K562 (cell line): Measurements from ENCODE around the gene CAPN7. TPM values are rescaled to one million over a fixed set of nuclear protein-coding genes. Genes with fewer than 3 reads are reported as not detected.

Experiments
- ATAC-seq: fragments of 200-7000 bp; cut with Tn5 transposase; 3 replicates; pipeline ENCODE4 v1.9.1; 2020; ENCODE audit warnings: moderate library complexity
- BruUV-seq: library from RNA; stranded (reverse); fragments of 400-500 nt; replicated peaks from 2 replicates; lab custom pipeline; 2021; lab: Mats Ljungman, UMichigan
- CTCF ChIA-PET: fragments of 300-600 bp; formaldehyde crosslinking; extraction: SDS; loops from one replicate; lab custom pipeline; 2021; ENCODE audit warnings: low intra/inter-chr PET ratio; lab: Yijun Ruan, JAX
- POLR2A ChIA-PET: fragments of 300-600, 350-650 bp; sonication (Branson Sonifier 250); formaldehyde crosslinking; extraction: SDS; loops from one replicate; lab custom pipeline; 2021; ENCODE audit warnings: antibody characterized with exemption, inconsistent platforms; lab: Yijun Ruan, JAX
- DNase-seq, 4 experiments: peaks; one replicate each; pipeline versions ENCODE4 v3.0.0 to v3.0.0-alpha.2; 2011 to 2018; ENCODE audit warnings: low spot score in 3 of 4, mixed read lengths in 3 of 4; ENCODE audit errors: extremely low read depth in 1 of 4
- FAIRE-seq: peaks from 2 replicates; lab custom pipeline; 2011; peaks lifted over from hg19 to GRCh38; lab: Jason Lieb, UNC
- H2AFZ ChIP-seq: 2 replicates; pipeline ENCODE4 v1.6.0; 2011; ENCODE audit warnings: low read depth, low read length, control low read depth, inconsistent platforms
- H3K27ac ChIP-seq: fragments of 200-600 bp; 3 replicates; pipeline ENCODE4 v1.8.0; 2011; ENCODE audit warnings: low read depth, mild to moderate bottlenecking, control low read depth, inconsistent platforms, low read length, moderate library complexity, mixed read lengths; ENCODE audit errors: extremely low read depth
- H3K27me3 ChIP-seq, 2 experiments: fragments of 300-600 bp in 1 of 2; 2 replicates in 1 of 2; 3 replicates in 1 of 2; pipeline versions ENCODE4 v1.6.0 to v1.8.0; 2011; ENCODE audit warnings: inconsistent platforms in 2 of 2, low read length in 2 of 2, mild to moderate bottlenecking in 1 of 2, mixed read lengths in 1 of 2, moderate library complexity in 1 of 2; ENCODE audit not compliant: control insufficient read depth in 2 of 2, insufficient read depth in 2 of 2
- H3K36me3 ChIP-seq: fragments of 300-600 bp; 3 replicates; pipeline ENCODE4 v1.8.0; 2011; ENCODE audit warnings: mild to moderate bottlenecking, low read length, inconsistent platforms; ENCODE audit not compliant: control insufficient read depth, insufficient read depth
- H3K4me1 ChIP-seq, 2 experiments: fragments of 200-600 bp in 1 of 2; replicated peaks in 1 of 2; 2 replicates in 1 of 2; 3 replicates in 1 of 2; pipeline versions ENCODE4 v1.5.1 to v1.8.0; 2011; ENCODE audit warnings: inconsistent platforms in 2 of 2, low read length in 2 of 2, mild to moderate bottlenecking in 1 of 2, mixed read lengths in 1 of 2, moderate library complexity in 1 of 2; ENCODE audit not compliant: control insufficient read depth in 2 of 2, insufficient read depth in 2 of 2
- H3K4me2 ChIP-seq: 2 replicates; pipeline ENCODE4 v1.6.1; 2011; ENCODE audit warnings: low read length, control low read depth, inconsistent platforms, mixed read lengths; ENCODE audit not compliant: insufficient read depth
- H3K4me3 ChIP-seq: fragments of 200-600 bp; sonication (generic), shearing (Covaris generic); 2 replicates; pipeline ENCODE4 v1.5.1; 2016; ENCODE audit warnings: control low read depth, inconsistent platforms
- H3K79me2 ChIP-seq: fragments of 200-600 bp; 3 replicates; pipeline ENCODE4 v1.8.0; 2011; ENCODE audit warnings: low read length, inconsistent platforms; ENCODE audit not compliant: control insufficient read depth, insufficient read depth
- H3K9ac ChIP-seq, 2 experiments: 2 replicates each; pipeline versions ENCODE4 v1.6.0 to v1.6.1; 2011; ENCODE audit warnings: low read depth in 2 of 2, low read length in 2 of 2, control low read depth in 1 of 2, inconsistent platforms in 1 of 2, mild to moderate bottlenecking in 1 of 2, mixed read lengths in 1 of 2; ENCODE audit not compliant: insufficient read depth in 1 of 2
- H3K9me1 ChIP-seq: one replicate; pipeline ENCODE4 v1.6.0; 2011; ENCODE audit warnings: inconsistent platforms, mild to moderate bottlenecking, low read length, moderate library complexity; ENCODE audit not compliant: control insufficient read depth, insufficient read depth
- H3K9me3 ChIP-seq: replicated peaks from 2 replicates; pipeline ENCODE4 v1.5.1; 2011; ENCODE audit warnings: low read depth, low read length, inconsistent platforms; ENCODE audit not compliant: control insufficient read depth, insufficient read depth
- H4K20me1 ChIP-seq: replicated peaks from 2 replicates; pipeline ENCODE4 v1.6.1; 2011; ENCODE audit warnings: low read length, inconsistent platforms, mixed read lengths; ENCODE audit not compliant: control insufficient read depth, insufficient read depth
- MAZ ChIP-seq, 2 experiments: fragments of 450-650 bp in 1 of 2; sonication (generic) in 1 of 2; formaldehyde crosslinking; IDR thresholded peaks in 1 of 2; conservative IDR thresholded peaks in 1 of 2; 2 replicates each; pipeline versions ENCODE4 v1.4.0 to v1.5.0; 2020; ENCODE audit warnings: mild to moderate bottlenecking in 1 of 2, missing genetic modification reagents in 1 of 2
- PATZ1 ChIP-seq: fragments of 250-450 bp; sonication (Bioruptor Pico); IDR thresholded peaks from 2 replicates; pipeline ENCODE4 v1.5.0; 2020; ENCODE audit warnings: mild to moderate bottlenecking, borderline replicate concordance
- ZNF512 ChIP-seq: IDR thresholded peaks from 2 replicates; pipeline ENCODE4 v1.6.1; 2016; ENCODE audit warnings: missing genetic modification characterization, missing compliant biosample characterization
- ZNF76 ChIP-seq: fragments of 250-450 bp; sonication (Bioruptor Pico); IDR thresholded peaks from 2 replicates; pipeline ENCODE4 v1.4.0; 2020; ENCODE audit warnings: mild to moderate bottlenecking, moderate library complexity, borderline replicate concordance
- WGBS: fragments of 100-300 bp; shearing (Covaris generic); methylation state at CpG from one replicate; pipeline ENCODE4 v1.1.6; 2016; ENCODE audit warnings: low coverage, mixed read lengths; ENCODE audit not compliant: insufficient coverage; ENCODE audit errors: missing lambda C conversion rate; 5-methylcytosine and 5-hydroxymethylcytosine counted together
- in situ Hi-C: fragments of 300-500 bp; cut with MboI; formaldehyde crosslinking; loops from 4 replicates; pipeline ENCODE4 v1.15.0; 2018; ENCODE audit warnings: inconsistent platforms, mixed read lengths
- intact Hi-C: fragments of 100-400 bp; cut with micrococcal nuclease; formaldehyde crosslinking; loops from 2 replicates; pipeline ENCODE4 v1.14.2; 2022
- polyA plus RNA-seq, 8 experiments: library from polyadenylated mRNA; depleted of rRNA in 4 of 8; stranded (reverse) in 5 of 8; unstranded in 3 of 8; fragments of >200 nt; fragmentation: Nextera tagmentation in 2 of 8; fragmentation: Illumina TruSeq in 1 of 8; extraction: Ambion mirVana in 2 of 8; extraction: Trizol in 1 of 8; gene quantifications; 2 replicates each; pipeline versions ENCODE4 v1.2.1 to v1.2.3, GENCODE V29; 2011 to 2014; ENCODE audit warnings: inconsistent platforms in 1 of 8, missing spikeins in 1 of 8
- total RNA-seq, 7 experiments: library from RNA; depleted of rRNA in 6 of 7; stranded (reverse); fragments of >200 nt in 6 of 7; fragmentation: Illumina TruSeq in 2 of 7; extraction: Trizol in 2 of 7; gene quantifications; 2 replicates each; pipeline versions ENCODE4 v1.2.1 to v1.2.3, GENCODE V29; 2011 to 2021; ENCODE audit warnings: low replicate concordance in 1 of 7
- TF ChIP-seq, protein P1 (sequence below): IDR thresholded peaks from 3 replicates; pipeline ENCODE4 v1.6.1; 2011; ENCODE audit warnings: borderline replicate concordance, mild to moderate bottlenecking, moderate library complexity; ENCODE audit not compliant: insufficient read length; ENCODE audit errors: extremely low read depth
- TF ChIP-seq, protein P2 (sequence below): sonication (generic); formaldehyde crosslinking; IDR thresholded peaks from 2 replicates; pipeline ENCODE4 v1.8.0; 2023; ENCODE audit warnings: mild to moderate bottlenecking, missing genetic modification reagents
- TF ChIP-seq, protein P3 (sequence below): fragments of 250-450 bp; sonication (Bioruptor Pico); IDR thresholded peaks from 2 replicates; pipeline ENCODE4 v1.5.0; 2022; ENCODE audit warnings: mild to moderate bottlenecking
- TF ChIP-seq, protein P4 (sequence below): sonication (generic); formaldehyde crosslinking; IDR thresholded peaks from 2 replicates; pipeline ENCODE4 v1.8.1; 2023; ENCODE audit warnings: mild to moderate bottlenecking, missing genetic modification reagents

Gene CAPN7
- total and polyA plus RNA-seq, 9 of the 15 experiments (the other 6 are each of a cell fraction or from before 2014, with no cell fraction given) = 6.5 to 42.7 (median 32.7) TPM

DNA sequence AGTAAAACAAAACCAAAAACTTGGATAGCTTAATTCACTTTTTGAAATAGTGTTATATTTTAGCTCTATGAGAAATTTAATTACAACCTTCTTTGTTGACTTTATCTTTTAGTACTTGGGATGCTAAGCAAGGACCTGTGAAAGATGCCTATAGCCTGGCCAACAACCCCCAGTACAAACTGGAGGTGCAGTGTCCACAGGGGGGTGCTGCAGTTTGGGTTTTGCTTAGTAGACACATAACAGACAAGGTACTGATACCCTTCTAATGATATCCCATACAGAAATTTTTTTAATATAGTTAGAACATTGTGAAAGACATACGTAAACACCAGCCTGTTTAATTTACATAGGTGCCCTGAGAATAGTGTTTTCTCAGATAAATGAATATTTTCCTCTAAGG, 35.3 kb downstream of the CAPN7 start:
- no TSS peak for BruUV-seq
- POLR2A ChIA-PET = no interaction called here
- no peaks in the 10 kb centered on the region for H3K9me1 ChIP-seq
- no peaks in the 10 kb centered on the region for H3K9me3 ChIP-seq
- H3K27ac ChIP-seq = no peak overlapping the region
- WGBS = 96% methylated on average over 1 of the region's 1 CpG
- ATAC-seq (peak; percentile 90), DNase-seq (peak; percentile 66 to 69 (median 67)), FAIRE-seq (peak; percentile 40)
- H3K9ac ChIP-seq = no peak overlapping the region
- in situ Hi-C loops = no loop called here
- no peaks in the 10 kb centered on the region for H3K4me1 ChIP-seq
- H3K36me3 ChIP-seq = peaks cover 85% of the 10 kb centered on the region
- CTCF ChIA-PET = interaction anchor here (0.6 to 1.9 kb wide), 5 partner anchors 137 to 316 kb away, joined by 3 to 9 read pairs (median 4); no protein-coding TSS in a partner anchor
- no peak overlapping the region for H3K4me2 ChIP-seq
- H2AFZ ChIP-seq = no peak overlapping the region
- H3K27me3 ChIP-seq = no peaks in the 10 kb centered on the region
- no peak overlapping the region for H3K4me3 ChIP-seq
- intact Hi-C loops = loop anchor here (1.0 kb wide), 1 partner anchor 137 kb away; no protein-coding TSS in a partner anchor
- no peaks in the 10 kb centered on the region for H4K20me1 ChIP-seq
- no peaks in the 10 kb centered on the region for H3K79me2 ChIP-seq
- TF ChIP-seq, protein P1, sequence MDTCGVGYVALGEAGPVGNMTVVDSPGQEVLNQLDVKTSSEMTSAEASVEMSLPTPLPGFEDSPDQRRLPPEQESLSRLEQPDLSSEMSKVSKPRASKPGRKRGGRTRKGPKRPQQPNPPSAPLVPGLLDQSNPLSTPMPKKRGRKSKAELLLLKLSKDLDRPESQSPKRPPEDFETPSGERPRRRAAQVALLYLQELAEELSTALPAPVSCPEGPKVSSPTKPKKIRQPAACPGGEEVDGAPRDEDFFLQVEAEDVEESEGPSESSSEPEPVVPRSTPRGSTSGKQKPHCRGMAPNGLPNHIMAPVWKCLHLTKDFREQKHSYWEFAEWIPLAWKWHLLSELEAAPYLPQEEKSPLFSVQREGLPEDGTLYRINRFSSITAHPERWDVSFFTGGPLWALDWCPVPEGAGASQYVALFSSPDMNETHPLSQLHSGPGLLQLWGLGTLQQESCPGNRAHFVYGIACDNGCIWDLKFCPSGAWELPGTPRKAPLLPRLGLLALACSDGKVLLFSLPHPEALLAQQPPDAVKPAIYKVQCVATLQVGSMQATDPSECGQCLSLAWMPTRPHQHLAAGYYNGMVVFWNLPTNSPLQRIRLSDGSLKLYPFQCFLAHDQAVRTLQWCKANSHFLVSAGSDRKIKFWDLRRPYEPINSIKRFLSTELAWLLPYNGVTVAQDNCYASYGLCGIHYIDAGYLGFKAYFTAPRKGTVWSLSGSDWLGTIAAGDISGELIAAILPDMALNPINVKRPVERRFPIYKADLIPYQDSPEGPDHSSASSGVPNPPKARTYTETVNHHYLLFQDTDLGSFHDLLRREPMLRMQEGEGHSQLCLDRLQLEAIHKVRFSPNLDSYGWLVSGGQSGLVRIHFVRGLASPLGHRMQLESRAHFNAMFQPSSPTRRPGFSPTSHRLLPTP = no peak
- no peak for TF ChIP-seq PATZ1
- TF ChIP-seq, protein P2, sequence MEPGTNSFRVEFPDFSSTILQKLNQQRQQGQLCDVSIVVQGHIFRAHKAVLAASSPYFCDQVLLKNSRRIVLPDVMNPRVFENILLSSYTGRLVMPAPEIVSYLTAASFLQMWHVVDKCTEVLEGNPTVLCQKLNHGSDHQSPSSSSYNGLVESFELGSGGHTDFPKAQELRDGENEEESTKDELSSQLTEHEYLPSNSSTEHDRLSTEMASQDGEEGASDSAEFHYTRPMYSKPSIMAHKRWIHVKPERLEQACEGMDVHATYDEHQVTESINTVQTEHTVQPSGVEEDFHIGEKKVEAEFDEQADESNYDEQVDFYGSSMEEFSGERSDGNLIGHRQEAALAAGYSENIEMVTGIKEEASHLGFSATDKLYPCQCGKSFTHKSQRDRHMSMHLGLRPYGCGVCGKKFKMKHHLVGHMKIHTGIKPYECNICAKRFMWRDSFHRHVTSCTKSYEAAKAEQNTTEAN (CRISPR knock-in tag) = no peak
- TF ChIP-seq, protein P3, sequence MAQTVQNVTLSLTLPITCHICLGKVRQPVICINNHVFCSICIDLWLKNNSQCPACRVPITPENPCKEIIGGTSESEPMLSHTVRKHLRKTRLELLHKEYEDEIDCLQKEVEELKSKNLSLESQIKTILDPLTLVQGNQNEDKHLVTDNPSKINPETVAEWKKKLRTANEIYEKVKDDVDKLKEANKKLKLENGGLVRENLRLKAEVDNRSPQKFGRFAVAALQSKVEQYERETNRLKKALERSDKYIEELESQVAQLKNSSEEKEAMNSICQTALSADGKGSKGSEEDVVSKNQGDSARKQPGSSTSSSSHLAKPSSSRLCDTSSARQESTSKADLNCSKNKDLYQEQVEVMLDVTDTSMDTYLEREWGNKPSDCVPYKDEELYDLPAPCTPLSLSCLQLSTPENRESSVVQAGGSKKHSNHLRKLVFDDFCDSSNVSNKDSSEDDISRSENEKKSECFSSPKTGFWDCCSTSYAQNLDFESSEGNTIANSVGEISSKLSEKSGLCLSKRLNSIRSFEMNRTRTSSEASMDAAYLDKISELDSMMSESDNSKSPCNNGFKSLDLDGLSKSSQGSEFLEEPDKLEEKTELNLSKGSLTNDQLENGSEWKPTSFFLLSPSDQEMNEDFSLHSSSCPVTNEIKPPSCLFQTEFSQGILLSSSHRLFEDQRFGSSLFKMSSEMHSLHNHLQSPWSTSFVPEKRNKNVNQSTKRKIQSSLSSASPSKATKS (CRISPR knock-in tag) = no peak
- TF ChIP-seq, protein P4, sequence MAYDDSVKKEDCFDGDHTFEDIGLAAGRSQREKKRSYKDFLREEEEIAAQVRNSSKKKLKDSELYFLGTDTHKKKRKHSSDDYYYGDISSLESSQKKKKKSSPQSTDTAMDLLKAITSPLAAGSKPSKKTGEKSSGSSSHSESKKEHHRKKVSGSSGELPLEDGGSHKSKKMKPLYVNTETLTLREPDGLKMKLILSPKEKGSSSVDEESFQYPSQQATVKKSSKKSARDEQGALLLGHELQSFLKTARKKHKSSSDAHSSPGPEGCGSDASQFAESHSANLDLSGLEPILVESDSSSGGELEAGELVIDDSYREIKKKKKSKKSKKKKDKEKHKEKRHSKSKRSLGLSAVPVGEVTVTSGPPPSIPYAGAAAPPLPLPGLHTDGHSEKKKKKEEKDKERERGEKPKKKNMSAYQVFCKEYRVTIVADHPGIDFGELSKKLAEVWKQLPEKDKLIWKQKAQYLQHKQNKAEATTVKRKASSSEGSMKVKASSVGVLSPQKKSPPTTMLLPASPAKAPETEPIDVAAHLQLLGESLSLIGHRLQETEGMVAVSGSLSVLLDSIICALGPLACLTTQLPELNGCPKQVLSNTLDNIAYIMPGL (CRISPR knock-in tag) = no peak
- TF ChIP-seq ZNF512 = no peak
- no peak for TF ChIP-seq ZNF76
- TF ChIP-seq MAZ (CRISPR knock-in tag; conservative IDR thresholded peaks at IDR 0.05 in 1 of 2, IDR thresholded peaks at IDR 0.05 in 1 of 2) = 0 out of 4 replicates have a peak, but pooled peaks of 1 of the 2 experiments have one; percentile 18
